Small intestine (tissue), 7 donors: Measurements from ENCODE around the gene TMEM250. TPM values are rescaled to one million over a fixed set of nuclear protein-coding genes. Genes with fewer than 3 reads are reported as not detected.
A peak's percentile ranks its signal among the peaks of the same experiment; 100 is the strongest.

Experiments
- DNase-seq, 2 donors: peaks; one replicate each; pipeline versions ENCODE4 v3.0.0 to v3.0.0-alpha.2; 2013
- FAIRE-seq: peaks from 2 replicates; lab custom pipeline; 2012; peaks lifted over from hg19 to GRCh38; lab: Jason Lieb, UNC
- H3K27ac ChIP-seq, 3 donors: one replicate each; pipeline ENCODE4 v1.5.1; 2013; ENCODE audit warnings: low read length in 2 of 3, mild to moderate bottlenecking in 2 of 3, control low read depth in 1 of 3, inconsistent platforms in 1 of 3, low read depth in 1 of 3, moderate library complexity in 1 of 3
- H3K27me3 ChIP-seq, 3 donors: one replicate each; pipeline ENCODE4 v1.6.1; 2013; ENCODE audit warnings: low read length in 3 of 3, inconsistent platforms in 1 of 3; ENCODE audit not compliant: control insufficient read depth in 3 of 3, insufficient read depth in 3 of 3
- H3K36me3 ChIP-seq, 3 donors: one replicate each; pipeline ENCODE4 v1.6.1; 2013; ENCODE audit warnings: low read length in 3 of 3, inconsistent platforms in 1 of 3, low read depth in 1 of 3, mild to moderate bottlenecking in 1 of 3, moderate library complexity in 1 of 3; ENCODE audit not compliant: control insufficient read depth in 3 of 3, insufficient read depth in 2 of 3
- H3K4me1 ChIP-seq, 3 donors: one replicate each; pipeline ENCODE4 v1.6.1; 2013; ENCODE audit warnings: low read length in 2 of 3, inconsistent platforms in 1 of 3, low read depth in 1 of 3, mild to moderate bottlenecking in 1 of 3, moderate library complexity in 1 of 3; ENCODE audit not compliant: control insufficient read depth in 3 of 3, insufficient read depth in 2 of 3
- H3K4me3 ChIP-seq, 3 donors: one replicate each; pipeline ENCODE4 v1.5.1; 2013; ENCODE audit warnings: low read length in 3 of 3, control low read depth in 1 of 3, inconsistent platforms in 1 of 3, low read depth in 1 of 3, mild to moderate bottlenecking in 1 of 3, moderate library complexity in 1 of 3
- H3K9me3 ChIP-seq, 2 donors: one replicate each; pipeline ENCODE4 v1.6.1; 2013; ENCODE audit warnings: low read depth in 1 of 2, low read length in 1 of 2; ENCODE audit not compliant: control insufficient read depth in 2 of 2, insufficient read depth in 1 of 2
- WGBS, 3 donors: extraction: QIAGEN DNeasy Blood & Tissue Kit; methylation state at CpG; one replicate each; pipeline ENCODE4 v1.1.7; 2013; 5-methylcytosine and 5-hydroxymethylcytosine counted together
- polyA plus RNA-seq, 4 donors: library from polyadenylated mRNA; stranded (reverse) in 3 of 4; unstranded in 1 of 4; fragments of 200-250 nt in 3 of 4; fragments of 120-200 nt in 1 of 4; gene quantifications; one replicate each; pipeline versions ENCODE4 v1.2.1 to v1.2.3, GENCODE V29; 2013
- donor health status: healthy with polysubstance abuse.
- donor health status: control.
- donor health status: control.
- donor health status: Bipolar disorder and iron deficiency.
- donor health status: healthy.

Gene TMEM250
- polyA plus RNA-seq, 4 donors, result 21.2 to 43.9 (median 32.2) TPM

DNA sequence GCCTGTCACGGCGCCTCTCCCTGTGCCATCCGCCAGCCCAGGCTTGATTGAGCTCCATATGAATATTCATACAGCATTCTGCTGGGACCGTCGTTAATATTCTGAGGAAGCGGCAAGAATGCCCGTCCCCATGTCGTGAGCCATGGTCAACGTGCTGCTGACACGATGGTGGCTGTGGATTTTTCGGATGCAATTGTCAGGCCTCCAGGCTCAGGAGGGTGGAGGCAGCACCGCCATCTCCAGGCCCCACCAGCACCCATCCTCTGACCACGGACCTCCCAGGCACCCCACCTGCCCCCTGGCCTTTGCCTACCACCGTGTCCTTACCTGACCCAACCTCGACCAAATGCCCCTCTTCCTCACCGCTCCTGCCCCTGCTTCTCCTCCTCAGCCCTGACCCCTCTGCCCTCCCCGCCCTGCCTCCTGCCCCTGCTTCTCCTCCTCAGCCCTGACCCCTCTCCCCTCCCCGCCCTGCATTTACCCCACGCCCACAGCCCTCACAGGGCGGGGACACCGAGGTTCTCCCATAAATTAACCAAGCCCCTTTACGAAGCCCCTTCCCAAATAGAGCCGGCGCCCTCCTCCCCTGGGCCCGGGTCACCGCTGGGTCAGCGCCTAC, 9.9 kb downstream of the TMEM250 start:
- DNase-seq (no peak), FAIRE-seq (no peak)
- H3K4me1 ChIP-seq, result peaks cover 3 to 42% (median 6%) of the 10 kb centered on the region in 3 donors
- H3K27ac ChIP-seq, result peak overlapping the region; percentile 70 to 83 (median 75)
- no peaks in the 10 kb centered on the region for H3K9me3 ChIP-seq
- peaks cover 0 to 16% (median 0%) of the 10 kb centered on the region in 3 donors for H3K36me3 ChIP-seq
- peaks cover 0 to 3% (median 0%) of the 10 kb centered on the region in 3 donors for H3K27me3 ChIP-seq
- WGBS, 3 donors, result 22 to 69% (median 52%) methylated on average over 27 of the region's 27 CpGs
- peak overlapping the region in 2 of 3 donors; percentile 43 for H3K4me3 ChIP-seq

DNA sequence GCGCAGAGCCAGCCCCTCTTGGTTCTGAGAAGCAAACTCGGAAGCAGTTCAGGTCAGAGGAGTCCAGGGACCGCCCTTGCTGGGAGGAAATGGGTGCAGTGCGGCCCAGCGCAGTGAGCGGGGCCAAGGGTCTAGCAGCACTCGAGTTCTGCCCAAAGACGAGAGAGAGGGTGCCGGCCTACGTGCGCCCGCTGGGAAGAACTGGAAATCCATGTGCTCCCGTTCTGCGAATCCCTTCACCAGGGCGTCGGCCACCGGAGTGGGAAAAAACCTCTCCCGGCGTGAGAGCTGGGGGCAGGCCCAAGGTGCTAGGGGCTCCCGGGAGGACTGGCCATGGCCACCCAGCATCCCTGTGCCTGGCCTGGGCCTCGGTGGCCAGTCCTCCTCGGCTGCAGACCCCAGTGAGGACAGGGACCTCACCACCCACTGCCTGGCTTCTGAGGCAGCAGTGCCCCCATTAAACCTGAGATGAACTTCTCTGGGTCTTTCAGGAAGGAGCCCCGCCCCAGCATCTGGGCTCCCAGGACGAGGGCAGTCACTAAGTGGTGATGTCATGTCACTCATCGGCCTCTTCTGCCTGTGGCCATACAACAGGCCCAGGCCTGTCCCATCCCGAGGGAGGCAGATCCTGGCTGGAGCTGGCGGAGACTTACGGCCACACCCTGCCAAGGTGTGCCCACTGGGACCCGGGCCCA, 10.6 kb downstream of the TMEM250 start:
- peaks cover 3 to 44% (median 6%) of the 10 kb centered on the region in 3 donors for H3K4me1 ChIP-seq
- no peaks in the 10 kb centered on the region for H3K9me3 ChIP-seq
- peaks cover 0 to 10% (median 0%) of the 10 kb centered on the region in 3 donors for H3K36me3 ChIP-seq
- DNase-seq (peak in 1 of 2 donors; percentile 74), FAIRE-seq (no peak)
- WGBS, 3 donors, result 17 to 69% (median 54%) methylated on average over 28 to 29 of the region's 29 CpGs
- no peak overlapping the region for H3K4me3 ChIP-seq
- peaks cover 0 to 3% (median 0%) of the 10 kb centered on the region in 3 donors for H3K27me3 ChIP-seq
- H3K27ac ChIP-seq, result peak overlapping the region in 2 of 3 donors; percentile 47 to 83

DNA sequence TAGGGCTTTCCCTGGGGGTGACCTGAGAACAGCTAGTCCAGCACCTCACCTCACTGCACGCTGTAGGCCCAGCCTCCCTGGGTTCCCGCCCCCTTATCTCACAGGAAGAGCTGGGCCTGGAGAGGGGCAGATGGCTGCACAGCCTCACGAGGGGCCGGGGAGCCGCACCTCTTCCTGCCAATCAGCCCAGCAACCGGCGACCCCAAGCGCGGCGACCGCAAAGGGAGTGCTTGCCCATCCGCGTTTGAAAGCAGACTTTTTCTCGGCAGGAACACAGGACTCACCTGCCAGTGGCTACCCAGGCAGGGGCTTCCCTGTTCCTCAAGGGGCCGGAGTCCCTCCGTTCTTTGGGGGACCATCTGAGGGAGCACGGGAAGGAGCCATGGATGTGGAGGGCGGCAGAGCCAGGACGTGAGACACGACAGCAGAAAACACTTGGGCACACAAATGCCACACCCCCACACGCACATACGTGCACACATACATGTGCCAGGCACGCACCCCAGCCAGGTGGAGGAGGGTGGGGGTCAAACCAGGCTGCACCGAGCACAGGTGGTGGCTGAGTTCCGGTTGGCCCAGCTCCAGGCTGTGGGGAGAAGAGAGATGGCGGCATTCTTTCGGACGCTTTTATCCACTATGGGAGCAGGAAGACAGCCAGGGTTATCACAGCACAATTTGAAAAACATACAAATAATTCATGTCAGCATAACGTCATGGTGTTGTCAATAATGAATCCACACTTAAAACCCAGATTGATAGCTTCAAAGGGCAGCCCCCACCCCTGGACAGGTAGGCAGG, 11.3 kb downstream of the TMEM250 start:
- FAIRE-seq, result no peak
- DNase-seq, result peak in 1 of 2 donors; percentile 84
- Histone ChIP-seq H3K36me3 (peaks cover 0 to 4% (median 0%) of the 10 kb centered on the region in 3 donors), H3K4me3 (no peak overlapping the region), H3K9me3 (no peaks in the 10 kb centered on the region), H3K27me3 (peaks cover 0 to 3% (median 0%) of the 10 kb centered on the region in 3 donors), H3K4me1 (peaks cover 3 to 39% (median 6%) of the 10 kb centered on the region in 3 donors), H3K27ac (peak overlapping the region in 2 of 3 donors; percentile 47 to 83)
- 15 to 56% (median 22%) methylated on average over 27 to 29 of the region's 29 CpGs for WGBS, 3 donors

DNA sequence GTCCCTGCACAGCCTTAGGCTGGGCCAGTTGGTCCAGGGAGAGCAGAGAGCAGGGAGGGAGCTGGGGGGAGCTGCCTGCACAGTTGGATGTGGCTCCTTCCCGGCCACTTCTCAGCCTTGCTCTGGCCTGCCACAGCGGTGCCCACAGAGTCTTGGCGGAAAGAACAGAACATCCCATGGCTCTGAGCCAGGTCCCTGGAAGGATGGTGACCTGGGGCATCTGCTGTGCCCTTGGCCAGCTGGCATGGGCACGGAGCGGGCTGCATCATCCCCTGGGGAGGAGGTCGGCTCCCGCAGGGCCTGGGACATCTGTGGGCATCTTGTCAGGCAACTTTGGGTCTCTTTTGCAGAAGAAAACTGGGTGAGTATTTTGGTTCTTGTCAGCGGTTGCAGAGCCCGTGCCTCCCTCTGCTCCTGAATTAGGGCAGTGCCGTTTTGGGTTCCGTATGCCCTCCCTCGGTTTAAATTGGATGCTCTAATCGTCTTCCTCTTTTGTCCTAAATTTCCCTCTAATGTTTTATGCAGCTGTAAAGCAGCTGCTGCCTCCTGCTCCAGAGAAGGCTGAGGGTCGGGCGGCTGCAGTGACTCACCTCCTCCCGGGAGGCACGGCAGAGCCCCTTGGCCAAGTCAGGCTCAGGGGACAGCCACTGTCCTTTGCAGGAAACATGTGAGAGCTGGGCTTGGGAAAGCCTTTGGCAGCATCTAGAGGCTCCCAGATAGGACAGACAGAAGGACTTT, 13.1 kb downstream of the TMEM250 start:
- peaks cover 3 to 35% (median 6%) of the 10 kb centered on the region in 3 donors for H3K4me1 ChIP-seq

DNA sequence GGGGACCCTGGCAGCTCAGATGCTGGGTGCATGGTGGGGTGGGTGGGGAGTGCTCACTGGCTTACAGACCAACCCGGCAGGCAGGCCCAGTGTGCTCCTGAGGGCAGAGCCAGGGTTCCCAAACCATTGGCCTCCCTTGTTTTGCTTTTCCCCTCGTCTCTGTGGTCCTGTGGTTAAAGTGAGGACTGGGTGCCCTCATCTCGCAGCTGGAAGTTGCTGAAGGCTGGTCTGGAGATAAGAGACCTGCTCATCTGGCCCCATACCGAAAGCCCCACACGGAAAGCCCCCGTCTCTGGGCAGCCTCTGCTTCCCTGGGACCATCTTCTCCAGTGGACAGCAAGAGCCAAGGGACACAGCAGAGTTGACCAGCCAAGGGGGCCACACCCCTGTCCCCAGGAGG, 13.8 kb downstream of the TMEM250 start:
- Histone ChIP-seq H3K27ac (no peak overlapping the region), H3K36me3 (no peaks in the 10 kb centered on the region), H3K4me1 (peaks cover under 1 to 35% (median 6%) of the 10 kb centered on the region in 3 donors), H3K27me3 (peaks cover 0 to 3% (median 0%) of the 10 kb centered on the region in 3 donors), H3K9me3 (no peaks in the 10 kb centered on the region), H3K4me3 (no peak overlapping the region)
- 55 to 64% (median 62%) methylated on average over 6 of the region's 6 CpGs for WGBS, 3 donors
- DNase-seq (no peak), FAIRE-seq (no peak)

More for the DNA sequence above, 13.1 kb downstream of the TMEM250 start:
- 47 to 71% (median 65%) methylated on average over 17 of the region's 17 CpGs for WGBS, 3 donors
- Histone ChIP-seq H3K9me3 (no peaks in the 10 kb centered on the region), H3K4me3 (no peak overlapping the region), H3K27me3 (peaks cover 0 to 3% (median 0%) of the 10 kb centered on the region in 3 donors), H3K36me3 (no peaks in the 10 kb centered on the region), H3K27ac (no peak overlapping the region)
- FAIRE-seq, result no peak
- no peak for DNase-seq

DNA sequence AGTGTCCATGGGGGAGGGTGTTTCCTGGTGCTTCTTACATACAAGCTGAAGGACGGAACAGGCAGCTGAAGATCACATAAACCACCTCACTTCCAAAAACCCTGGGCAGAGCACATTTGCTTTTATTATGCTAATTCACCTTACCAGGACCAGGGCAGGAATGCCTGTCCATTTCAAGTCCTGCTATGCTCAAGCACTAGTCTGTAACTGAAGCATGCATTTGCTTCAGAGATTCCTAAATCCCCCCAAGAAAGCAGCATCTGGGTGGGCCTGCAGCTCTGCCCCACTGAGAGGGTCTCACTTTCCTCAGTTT, 14.2 kb downstream of the TMEM250 start:
- Histone ChIP-seq H3K4me3 (no peak overlapping the region), H3K9me3 (no peaks in the 10 kb centered on the region), H3K4me1 (peaks cover 0 to 33% (median 6%) of the 10 kb centered on the region in 3 donors), H3K27me3 (peaks cover 0 to 3% (median 0%) of the 10 kb centered on the region in 3 donors), H3K36me3 (no peaks in the 10 kb centered on the region), H3K27ac (no peak overlapping the region)
- 10 to 48% (median 38%) methylated on average over 1 of the region's 1 CpG for WGBS, 3 donors
- no peak for DNase-seq
- FAIRE-seq, result no peak

DNA sequence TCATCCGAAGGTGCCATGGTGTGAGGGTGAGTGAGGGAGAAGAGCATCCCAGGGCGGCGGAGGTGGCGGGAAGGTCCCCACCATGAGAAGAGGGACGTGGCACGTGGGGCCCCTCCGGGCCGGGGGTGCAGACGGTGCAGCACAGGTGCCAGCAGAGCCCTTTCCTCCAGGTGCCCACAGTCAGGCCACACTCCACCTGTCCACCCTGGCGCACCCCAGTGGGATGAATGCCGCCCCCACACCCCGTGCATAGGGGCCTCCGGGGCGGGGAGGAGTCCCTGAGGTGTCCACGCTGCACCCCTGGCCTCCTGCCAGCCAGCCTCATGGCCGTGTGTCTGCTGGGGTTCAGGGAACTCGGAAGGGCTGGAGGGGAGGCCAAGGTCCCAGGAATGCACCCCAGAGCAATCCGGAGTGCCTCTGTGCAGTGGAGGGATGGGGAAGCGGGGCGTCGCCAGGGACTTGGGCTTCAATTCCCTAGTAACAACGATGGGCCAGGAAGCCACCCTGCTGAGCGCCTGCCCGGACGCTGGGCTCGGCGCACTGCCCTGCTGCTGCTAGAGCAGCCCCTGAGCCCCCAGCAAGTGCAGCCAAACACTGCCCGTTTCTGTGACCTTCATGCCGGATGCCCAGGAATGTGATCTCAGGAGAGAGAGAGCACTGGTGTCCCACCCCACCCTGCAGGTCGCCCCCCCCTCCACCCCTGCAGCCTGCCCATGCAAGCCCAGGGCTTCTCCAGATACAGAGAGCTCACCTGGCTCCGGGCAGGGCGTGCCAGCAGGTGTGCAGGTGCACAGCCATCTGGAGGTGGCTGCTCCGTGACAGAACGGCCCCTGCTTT, 14.8 kb downstream of the TMEM250 start:
- DNase-seq (peak; percentile 50 to 59), FAIRE-seq (no peak)
- H3K27me3 ChIP-seq, result peaks cover 0 to 3% (median 0%) of the 10 kb centered on the region in 3 donors
- 15 to 52% (median 34%) methylated on average over 29 to 34 of the region's 34 CpGs for WGBS, 3 donors
- H3K36me3 ChIP-seq, result no peaks in the 10 kb centered on the region
- peaks cover 0 to 32% (median 4%) of the 10 kb centered on the region in 3 donors for H3K4me1 ChIP-seq
- no peak overlapping the region for H3K4me3 ChIP-seq
- no peaks in the 10 kb centered on the region for H3K9me3 ChIP-seq
- no peak overlapping the region for H3K27ac ChIP-seq
